SK-N-MC (cell line): Measurements from ENCODE around the gene CFAP251.

Experiments used
- EZH2 ChIP-seq: fragments of 200-600 bp; sonication (generic); IDR thresholded peaks from one replicate; pipeline ENCODE4 v1.6.1; 2017; ENCODE audit warnings: antibody characterized with exemption
- FOXP2 ChIP-seq: optimal IDR thresholded peaks from 2 replicates; pipeline ENCODE3; 2011; ENCODE audit warnings: mild to moderate bottlenecking, moderate library complexity; ENCODE audit not compliant: insufficient read depth; ENCODE audit errors: extremely low read length, control extremely low read depth
- POLR2AphosphoS5 ChIP-seq: IDR thresholded peaks from 2 replicates; pipeline ENCODE4 v1.6.1; 2012; ENCODE audit warnings: mild to moderate bottlenecking, low read depth, low read length, borderline replicate concordance

GRCh38 chr12:121966959-121967358 lies 48.6 kb downstream of the CFAP251 start:
- TF ChIP-seq POLR2AphosphoS5 (no peak), EZH2 (no peak), FOXP2 (no peak)
